Activated CD4-positive, alpha-beta T cell treated with anti-CD3 and anti-CD28 coated beads for 1 hour (primary cell): ENCODE results near the gene QARS1.

Experiments
- DNase-seq: peaks from one replicate; pipeline ENCODE4 v3.0.0-alpha.2; 2020

The QARS1 gene

DNA sequence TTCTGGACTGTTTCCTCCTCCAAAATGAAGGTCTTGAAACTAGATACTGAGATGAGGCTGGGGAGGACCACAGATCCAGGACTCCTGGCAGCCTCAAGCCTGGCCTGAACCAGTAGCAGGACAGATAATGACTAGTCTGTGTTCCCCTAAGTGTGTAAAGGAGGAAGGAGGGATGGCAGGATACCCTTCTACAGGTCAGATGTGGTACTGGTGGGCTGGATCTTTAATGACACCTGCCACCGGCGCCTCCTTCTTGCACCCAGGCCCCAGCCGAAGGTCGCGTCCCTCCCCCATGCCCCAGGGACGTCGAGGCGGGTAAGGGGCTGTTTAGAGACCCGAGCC lies 15.5 kb upstream of the QARS1 start:
- DNase-seq, result no peak

DNA sequence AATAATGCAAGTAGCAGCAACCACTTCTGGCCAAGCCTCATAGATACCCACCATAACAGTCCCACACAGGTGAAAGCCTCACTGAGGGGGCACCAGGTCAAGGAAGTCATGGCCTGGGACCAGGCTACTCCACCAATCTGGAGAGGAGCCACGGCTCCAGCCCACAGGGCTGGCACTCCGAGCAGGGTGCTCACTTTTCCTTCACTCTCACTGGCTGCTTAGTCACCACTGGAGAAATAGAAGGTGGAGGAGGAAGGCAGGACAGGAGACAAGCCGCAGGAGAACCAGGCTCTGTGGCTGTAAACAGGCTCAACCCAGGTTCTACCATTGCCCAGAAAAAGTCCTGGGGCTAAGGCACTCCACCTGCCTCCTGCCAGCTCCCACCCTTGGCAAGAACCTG lies 14.9 kb upstream of the QARS1 start:
- no peak for DNase-seq

DNA sequence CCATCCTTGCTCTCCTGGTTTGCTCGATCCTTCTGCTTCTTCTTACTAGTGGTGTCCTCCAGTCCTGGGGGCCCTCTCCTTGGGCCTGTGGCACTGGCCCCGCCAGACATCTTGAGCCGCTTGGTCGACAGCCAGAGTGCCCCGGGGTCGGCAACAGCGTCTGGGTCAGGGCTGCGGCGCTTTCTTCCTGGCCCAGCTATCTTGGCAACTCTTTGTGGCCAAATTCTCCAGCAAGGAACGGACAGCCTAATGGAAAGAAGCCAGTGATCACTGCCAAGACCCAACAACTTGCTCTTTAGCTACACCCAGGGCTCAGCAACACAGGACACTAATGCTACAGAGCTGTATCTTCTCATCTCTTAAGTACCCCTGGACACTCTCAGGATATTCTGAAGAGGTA lies 14.5 kb upstream of the QARS1 start:
- DNase-seq, result no peak

DNA sequence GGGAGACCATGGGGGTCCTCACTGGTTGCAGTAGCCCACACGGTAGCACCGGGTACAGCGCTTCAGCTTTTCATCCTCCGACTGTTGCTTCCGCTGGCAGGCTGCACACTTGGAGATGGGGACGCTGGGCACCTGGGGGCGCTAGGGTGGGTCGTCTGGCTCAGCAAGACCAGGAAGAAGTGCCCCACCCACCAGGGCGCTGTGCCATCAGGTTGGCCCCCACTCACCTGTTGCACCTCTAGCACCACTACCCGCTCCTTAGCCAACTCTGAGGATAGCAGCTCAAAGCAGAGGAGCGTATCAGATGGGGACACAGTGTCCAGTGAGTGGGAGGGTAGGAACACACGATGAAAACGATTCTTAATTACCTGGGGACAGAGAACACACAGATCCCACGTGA lies 7.7 kb upstream of the QARS1 start:
- no peak for DNase-seq

DNA sequence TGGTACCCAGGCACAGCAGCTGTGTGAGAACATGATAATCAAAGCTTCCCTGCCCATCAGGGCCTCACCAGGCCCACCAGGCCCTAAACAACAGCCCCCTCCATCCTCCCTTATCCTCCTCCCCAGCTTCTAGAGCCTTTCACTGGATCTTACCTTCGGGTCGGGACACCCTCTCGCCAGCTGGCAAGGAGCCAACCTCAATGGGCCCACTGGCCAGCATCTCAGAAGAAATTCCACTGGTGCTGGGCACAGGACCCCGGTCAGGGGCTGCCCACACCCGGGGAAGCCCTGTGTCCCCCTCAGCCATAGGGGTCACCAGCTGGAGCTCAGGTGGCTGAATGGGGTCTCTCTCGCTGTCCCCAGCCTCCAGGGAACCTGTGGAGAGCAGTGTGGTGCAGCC lies 6.8 kb upstream of the QARS1 start:
- no peak for DNase-seq

DNA sequence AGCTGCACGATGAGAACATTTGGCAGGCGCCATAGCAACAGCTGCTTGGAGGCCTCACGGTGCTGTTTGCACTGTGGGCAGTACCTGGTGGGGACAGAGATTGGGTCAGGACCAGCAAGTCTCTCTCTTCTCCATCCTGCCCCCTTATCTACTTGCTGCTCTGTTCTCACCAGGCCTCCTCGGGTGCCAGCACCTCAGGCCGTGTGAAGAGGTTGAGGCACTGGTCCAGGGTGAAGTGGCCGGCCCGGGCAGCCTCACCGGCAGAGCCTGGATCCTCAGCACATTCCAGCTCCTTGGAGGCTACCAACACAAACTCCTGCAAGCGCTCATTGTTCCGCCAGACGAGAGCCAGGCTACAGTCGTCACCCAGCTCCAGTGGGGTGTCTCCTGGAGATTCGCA lies 6.2 kb upstream of the QARS1 start:
- no peak for DNase-seq

DNA sequence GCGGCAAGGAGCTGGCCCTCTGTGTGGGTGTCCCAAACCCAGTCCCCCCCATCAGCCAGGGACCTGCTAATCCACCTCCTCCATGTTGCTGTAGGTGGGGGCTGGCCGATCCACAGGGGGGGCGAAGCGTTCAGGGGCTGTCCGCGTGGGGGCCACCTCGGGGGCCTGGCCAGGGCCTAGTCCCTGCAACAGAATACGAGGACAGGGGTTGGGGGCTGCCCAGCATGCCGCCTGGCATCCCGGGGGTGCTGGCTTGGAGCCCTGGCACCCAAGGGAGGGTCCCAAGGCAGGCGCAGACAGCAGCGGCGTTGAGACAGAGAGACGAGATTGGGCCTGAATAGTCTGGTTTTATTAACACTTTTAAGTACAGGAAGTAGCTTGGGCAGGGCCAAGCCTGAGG lies 3.8 kb upstream of the QARS1 start:
- no peak for DNase-seq

DNA sequence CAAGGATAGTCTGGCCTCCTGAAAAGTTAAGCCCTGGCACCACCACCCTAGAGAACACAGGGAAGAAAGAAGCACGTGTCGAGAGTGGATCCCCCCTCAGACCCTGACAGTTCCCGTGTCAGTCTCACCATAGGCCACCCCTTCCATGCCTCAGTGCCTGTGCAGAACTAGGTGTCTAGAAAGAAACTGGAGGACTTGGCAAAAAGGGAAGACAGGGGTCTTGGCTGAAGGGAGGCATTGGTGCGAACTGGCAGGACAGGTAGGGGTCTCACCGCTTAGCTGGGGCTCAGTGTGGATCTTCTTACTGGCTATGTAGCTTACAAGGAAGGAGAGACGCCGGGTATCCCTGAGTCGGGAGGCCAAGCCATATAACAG lies 518 bp downstream of the QARS1 start:
- DNase-seq, result no peak

DNA sequence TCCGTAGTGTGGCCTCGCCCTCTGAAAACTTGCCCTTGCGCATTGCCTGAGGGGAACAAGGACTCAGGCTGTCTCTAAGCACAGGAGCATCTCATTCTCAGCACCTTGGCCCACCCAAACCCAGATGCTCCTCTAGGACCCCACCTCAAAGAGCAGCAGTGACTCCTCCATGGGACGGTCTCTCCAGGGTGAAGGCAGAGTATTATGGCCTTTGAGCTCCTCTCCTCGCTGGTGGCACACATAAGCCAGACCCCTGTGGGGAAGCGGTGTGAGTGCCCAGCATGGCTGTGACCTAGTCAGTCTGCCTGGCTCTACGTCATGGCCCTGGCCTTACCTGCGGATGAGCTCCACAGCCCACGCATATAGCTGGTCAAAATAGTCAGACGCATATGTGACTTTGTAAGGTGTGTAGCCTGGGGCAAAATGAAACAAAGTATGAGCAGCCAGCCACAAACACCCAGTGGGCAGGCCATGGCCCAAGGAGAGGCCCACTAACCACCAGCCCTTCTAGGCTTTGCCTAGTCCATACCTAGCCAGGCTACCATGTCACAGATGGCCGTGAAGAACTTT lies 4.4 kb downstream of the QARS1 start:
- no peak for DNase-seq

DNA sequence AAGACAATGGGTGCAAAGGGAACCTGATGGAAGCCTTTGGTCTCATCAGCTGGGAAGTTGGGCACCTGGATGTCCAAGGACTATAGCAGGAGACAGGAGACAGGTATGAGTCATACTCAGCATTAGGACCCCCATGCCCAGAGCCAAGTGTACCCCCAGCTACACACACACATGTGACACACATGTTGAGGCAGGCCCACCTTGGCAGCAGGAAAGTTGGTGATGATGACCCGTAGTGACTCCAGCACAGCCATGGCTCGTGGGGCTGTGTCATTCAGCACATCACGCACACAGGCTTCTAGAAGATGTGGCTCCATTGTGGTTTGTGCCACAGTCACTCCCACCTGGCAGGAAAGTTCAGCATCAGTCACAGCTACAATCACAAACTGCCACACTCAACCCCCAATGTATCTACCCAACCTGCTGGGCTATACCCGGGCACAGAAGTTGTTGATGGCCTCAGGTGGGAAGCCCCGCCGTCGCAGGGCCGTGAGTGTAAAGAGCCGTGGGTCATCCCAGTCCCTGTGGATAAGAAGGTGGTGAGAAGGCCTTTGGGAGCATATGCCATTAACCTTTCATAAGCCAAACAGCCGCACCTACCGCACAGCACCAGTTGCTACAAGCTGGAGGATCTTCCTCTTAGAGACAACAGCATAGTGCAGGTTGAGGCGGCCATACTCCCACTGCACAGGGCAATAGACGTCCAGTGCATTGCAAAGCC lies 5.5 kb downstream of the QARS1 start:
- DNase-seq, result no peak

DNA sequence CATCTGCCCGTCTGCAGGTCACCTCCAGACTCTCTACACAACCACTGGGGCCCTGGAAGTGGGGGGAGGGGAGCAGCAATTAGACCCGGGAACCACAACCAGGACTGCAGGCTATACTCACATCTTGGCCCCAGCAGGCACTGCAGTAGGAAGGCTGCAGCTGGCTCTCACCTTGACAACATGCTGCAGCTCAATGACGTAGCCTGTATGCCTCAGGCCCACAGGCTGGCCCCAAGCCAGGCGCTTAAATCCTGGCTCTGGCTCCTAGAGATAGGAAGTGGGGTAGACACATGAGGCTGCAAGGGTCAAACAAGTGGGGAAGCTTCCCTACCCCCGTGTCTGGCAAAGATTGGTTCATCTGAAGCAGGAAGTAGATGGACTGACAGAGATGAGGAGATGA lies 6.1 kb downstream of the QARS1 start:
- DNase-seq, result no peak

DNA sequence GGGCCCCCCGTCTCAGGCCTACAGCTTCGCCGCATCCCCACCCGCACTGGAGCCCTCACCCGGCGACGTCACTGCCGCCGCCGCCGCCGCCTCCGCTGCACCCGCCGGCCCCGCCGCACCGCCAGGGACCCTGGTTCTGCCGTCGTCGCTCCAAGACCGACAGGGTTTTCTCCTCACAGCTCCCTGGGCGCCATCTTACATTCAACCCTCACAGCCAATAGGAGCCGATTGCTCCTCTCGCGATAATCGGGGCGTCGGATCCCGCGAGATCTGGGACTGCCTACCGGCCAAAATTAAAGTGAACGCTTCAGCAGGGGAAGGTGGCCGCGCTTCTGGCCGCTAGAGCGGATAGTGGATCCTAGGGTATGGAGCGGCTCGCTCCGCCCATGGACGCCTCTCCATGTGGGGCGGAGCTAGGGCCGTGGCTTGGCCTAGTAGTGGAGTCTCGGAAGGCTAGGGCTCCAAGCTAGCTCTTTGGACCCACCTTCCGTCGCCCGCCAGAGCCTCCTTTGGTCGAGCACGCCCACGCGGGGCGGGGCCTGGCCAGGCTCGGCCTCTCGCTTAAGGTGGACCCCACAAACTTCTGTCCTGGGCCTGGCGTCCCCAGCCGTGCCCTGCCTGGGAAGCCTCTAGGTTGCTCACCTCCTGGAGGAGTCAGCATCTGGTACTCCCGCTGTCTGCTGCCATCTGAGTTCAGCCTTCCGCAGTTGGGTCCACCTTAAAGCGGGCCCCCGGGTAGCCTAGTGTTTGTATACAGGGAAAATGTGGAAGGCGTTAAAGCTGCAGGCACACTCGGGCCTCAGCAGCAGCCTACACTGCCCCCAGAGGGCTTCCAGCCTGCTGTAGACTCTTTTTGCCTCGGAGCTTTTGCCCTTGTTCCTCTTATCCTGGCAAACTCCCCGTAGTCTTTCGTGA lies 10.4 kb downstream of the QARS1 start, which contains the start of gene QRICH1:
QRICH1 (minus strand) TSS at position 219 of the 915 bp plus-strand sequence. CDS start 17,054 bp downstream, outside the sequence.
- peak; percentile 92 for DNase-seq

DNA sequence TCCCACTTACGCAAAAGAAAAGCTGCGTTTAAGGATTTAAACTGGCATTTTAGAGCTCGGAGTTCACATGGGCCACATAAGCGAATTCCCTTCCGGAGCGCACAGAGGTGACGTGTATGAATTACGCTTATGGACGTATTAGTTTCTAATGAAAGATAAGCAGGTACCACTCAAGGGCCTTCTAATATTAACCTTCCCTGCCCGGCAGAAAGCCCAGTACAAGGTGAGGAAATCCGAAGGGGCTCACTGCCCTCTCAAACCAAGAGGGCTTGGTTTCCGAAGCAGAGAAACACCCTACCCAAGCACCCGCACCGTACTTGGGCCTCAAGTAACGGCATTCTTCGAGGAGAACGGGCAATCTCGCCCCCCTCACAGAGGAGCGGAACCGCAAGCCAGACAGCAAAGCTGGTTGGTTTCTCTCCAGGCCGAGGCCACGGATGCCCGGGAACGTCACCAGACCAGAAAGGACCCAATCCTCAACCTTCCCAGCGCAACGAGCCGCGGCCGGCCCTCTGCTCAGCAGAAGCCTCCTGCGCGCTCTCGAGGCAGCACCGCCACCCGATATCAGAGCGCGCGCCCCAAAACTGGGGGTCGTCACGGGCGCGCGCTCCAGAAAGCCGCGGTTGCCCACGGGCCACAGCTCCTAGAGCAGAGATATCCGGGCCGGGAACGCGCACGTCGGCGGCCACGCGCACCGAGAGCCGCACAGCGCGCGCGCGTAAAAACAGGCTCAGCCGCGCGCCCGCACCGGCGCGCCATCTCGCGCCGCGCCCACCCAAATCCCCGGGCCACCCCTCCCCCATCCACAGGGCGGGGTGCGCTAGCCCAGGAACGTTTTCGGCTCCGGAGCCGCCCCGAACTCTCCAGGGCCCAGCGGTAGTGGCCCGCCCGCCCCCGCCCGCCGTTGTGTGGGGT lies 11.4 kb downstream of the QARS1 start:
- peak; percentile 68 for DNase-seq

DNA sequence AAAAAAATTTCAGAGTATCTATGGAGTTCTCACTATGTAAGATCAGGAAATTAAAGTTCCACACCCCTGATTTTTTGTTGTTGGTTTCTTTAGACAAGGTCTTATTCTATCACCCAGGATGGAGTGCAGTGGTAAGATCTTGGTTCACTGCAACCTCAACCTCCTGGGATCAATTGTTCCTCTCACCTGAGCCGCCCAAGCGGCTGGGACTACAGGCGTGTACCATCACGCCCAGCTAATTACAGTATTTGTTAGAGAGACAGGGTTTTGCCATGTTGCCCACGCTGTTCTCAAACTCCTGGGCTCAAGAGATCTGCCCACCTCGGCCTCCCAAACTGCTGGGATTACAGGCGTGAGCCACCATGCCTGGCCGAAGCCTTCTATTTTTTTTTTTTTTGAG lies 23.1 kb downstream of the QARS1 start:
- no peak for DNase-seq

DNA sequence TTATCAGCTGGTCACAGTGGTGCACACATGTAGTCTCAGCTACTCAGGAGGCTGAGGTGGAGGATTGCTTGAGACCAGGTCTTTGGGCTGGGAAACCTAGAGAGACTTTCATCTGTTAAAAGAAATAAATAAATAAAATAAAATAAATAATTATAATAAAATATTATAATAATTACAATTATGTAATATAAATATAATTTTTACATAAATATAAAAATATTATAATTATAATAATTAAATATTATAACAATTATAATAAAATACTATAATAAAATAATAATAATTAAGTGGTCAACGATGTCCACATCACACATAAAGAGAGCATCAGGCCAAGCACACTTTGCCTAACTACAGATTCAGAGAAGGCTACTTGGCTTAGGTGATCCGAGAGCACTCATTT lies 25.3 kb downstream of the QARS1 start:
- DNase-seq, result no peak

DNA sequence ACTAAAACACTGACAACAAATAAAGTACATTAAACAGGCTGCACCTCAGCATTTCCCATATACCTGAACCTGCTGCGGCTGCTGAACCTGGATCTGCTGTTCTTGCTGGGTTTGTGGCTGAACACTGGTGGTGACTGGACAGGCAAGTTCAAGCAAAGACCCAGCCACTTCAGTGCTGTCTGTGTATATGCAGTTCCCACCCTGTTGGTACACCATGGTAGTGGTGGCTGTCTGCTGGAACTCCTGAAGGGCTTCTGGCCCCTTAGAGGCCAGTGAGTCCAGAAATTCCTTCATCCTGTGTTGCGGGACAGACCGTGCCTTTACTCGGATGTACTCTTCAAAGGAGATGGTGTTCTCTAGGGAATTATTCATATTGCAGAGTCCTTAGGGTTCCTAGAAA lies 27.9 kb downstream of the QARS1 start:
- no peak for DNase-seq

DNA sequence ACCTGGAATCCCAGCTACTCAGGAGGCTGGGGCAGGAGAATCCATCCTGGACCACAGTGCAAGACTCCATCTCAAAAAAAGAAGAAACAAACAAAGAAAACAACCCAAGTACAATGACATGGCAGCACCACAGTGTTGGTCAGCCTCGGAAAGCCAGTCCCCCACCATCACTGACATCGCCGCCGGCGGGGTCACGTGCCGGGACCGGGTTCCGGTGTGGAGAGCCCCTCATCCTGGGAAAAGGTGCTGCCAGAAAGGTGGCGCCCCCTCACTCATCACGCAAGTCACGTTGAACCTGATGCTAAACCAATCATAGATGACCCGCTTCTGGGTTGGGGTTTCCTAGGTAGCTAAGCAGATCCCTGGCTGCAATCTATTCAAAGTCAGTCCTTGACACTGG lies 28.4 kb downstream of the QARS1 start:
- no peak for DNase-seq

DNA sequence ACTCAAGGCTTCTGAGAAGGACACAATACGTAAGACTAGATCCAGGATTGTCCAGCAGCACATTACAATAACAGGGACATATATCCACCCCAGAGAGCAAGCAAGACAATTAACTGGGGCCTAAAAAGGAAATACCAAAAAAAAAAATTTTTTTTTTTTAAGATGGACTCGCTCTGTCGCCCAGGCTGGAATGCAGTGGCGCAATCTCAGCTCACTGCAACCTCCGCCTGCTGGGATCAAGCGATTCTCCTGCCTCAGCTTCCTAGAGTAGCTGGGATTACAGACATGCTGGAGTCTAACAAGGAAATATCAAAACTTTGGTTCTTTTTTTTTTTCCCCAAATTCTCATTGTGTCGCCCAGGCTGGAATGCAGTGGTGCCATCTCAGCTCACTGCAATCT lies 46.5 kb downstream of the QARS1 start:
- DNase-seq, result no peak

DNA sequence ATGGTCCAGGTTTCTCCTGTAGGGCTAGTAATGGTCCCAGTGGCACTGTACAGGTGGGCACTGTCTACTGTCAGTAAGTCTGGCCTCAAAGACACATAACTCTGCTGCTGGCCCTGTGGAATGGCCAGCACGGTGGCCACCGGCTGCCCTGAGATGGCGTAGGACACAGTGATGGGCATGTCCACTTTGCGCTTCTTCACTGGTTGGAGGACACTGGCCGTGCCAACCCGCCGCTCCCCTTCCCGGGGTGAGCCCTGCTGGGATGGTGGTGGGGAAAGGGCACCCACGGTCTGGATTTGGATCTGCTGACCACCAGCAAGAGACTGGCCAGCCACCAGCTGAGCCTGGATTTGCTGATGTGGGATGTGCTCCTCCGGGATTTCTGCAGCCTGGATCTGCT lies 47.3 kb downstream of the QARS1 start:
- no peak for DNase-seq

DNA sequence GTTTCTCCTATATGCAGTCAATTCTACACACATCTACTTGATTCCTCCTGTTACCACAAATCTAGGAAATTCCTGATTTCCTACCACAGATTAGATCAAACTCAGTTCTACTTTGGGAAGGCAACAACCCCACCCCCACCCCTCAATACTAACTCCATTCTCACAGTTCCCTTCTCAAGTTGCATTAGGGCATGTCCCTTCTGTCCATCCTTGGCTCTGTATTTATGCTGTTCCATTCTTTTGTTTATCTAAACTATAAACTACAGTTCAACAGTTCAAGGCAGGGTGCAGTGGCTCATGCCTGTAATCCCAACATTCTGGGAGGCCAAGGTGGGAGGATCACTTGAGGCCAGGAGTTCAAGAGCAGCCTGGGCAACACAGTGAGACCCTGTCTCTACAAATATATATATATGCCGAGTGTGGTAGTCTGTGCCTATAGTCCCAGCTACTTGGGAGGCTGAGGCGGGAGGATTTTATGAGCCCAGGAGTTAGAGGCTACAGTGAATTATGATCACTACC lies 50.2 kb downstream of the QARS1 start:
- DNase-seq, result no peak

DNA sequence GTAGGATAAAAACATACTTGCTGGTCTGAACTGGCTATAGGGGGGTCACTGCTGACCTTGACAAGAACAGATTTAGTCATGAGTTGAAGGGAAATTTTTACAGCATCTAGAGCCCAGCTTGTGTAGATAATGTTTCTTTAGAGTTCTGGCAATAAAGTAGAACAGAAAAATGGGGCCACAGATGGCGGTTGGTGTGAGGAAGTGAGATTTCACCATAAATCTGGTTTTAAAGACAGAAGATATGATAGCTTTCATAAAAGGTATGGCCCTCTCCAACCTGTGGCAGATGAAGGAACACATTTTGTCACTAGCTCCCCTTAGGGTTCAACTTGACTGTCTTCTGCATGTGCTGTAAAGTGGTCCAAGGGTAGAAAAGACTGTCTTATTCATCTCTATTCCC lies 51.0 kb downstream of the QARS1 start:
- DNase-seq, result no peak
